Stimulated activated naive CD8-positive, alpha-beta T cell treated with anti-CD3 and anti-CD28 coated beads, Interleukin-15, amount 100 ng/mL, for 72 hours (primary cell): ENCODE results near the gene AKAP7.
A peak's percentile ranks its signal among the peaks of the same experiment; 100 is the strongest.

ENCODE experiments used
- ATAC-seq: fragments of 150-1000 bp; cut with Tn5 transposase; 2 replicates; pipeline ENCODE4 v1.10.0; 2021; ENCODE audit warnings: mild to moderate bottlenecking, moderate library complexity
- DNase-seq, 2 donors: peaks; one replicate each; pipeline ENCODE4 v3.0.0; 2021 to 2022
- H3K27ac Mint-ChIP-seq, 2 donors: one replicate each; pipeline ENCODE4 v1.8.0; 2022; ENCODE audit warnings: mild to moderate bottlenecking in 2 of 2, mixed read lengths in 2 of 2, moderate library complexity in 2 of 2
- H3K27me3 Mint-ChIP-seq: one replicate; pipeline ENCODE4 v1.8.0; 2022; ENCODE audit warnings: mixed read lengths
- H3K4me1 Mint-ChIP-seq: one replicate; pipeline ENCODE4 v1.8.0; 2022; ENCODE audit warnings: mild to moderate bottlenecking, mixed read lengths
- H3K4me3 Mint-ChIP-seq, 2 donors: one replicate each; pipeline ENCODE4 v1.8.0; 2022; ENCODE audit warnings: mild to moderate bottlenecking in 2 of 2, mixed read lengths in 2 of 2, moderate library complexity in 1 of 2
- H3K9me3 Mint-ChIP-seq, 2 donors: one replicate each; pipeline ENCODE4 v1.8.0; 2022; ENCODE audit warnings: mixed read lengths in 2 of 2

AKAP7 gene

DNA sequence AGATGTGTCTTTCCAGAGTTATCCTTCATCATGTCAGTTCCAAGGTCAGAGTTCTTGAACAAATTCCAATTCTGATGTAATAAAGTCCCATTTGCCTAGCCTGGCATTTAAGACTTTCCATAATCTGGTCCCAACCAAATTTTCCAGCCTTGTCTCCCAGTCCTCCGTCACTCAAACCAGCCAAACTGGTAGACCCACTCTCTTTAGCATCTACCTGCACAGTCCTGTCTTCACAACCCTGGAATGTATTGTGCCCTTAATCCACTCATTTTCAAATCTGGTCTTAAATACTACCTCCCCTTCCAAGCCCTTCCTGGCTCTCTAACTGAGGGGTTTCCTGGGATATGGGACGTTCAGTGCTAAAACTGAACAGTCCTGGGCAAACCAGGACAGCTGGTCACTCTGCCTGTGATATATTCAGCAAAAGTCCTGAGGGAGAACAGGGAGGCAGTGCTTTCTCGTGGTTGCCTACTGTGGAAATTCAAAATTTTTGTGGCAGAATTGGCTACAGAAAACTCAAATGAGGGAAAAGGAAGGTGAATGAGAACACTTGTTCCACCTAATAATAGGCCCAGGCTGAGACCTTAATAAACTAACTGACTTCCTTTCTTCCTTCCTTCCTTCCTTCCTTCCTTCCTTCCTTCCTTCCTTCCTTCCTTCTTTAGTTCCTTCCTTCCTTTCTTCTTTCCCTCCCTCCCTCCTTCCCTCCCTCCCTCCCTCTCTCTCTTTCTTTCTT, 10.8 kb upstream of the AKAP7 start:
- no peak overlapping the region for H3K4me3 Mint-ChIP-seq
- H3K27me3 Mint-ChIP-seq: no peaks in the 10 kb centered on the region
- no peaks in the 10 kb centered on the region for H3K9me3 Mint-ChIP-seq
- ATAC-seq: no peak
- peak overlapping the region in 1 of 2 donors; percentile 38 for H3K27ac Mint-ChIP-seq
- no peaks in the 10 kb centered on the region for H3K4me1 Mint-ChIP-seq
- no peak for DNase-seq

DNA sequence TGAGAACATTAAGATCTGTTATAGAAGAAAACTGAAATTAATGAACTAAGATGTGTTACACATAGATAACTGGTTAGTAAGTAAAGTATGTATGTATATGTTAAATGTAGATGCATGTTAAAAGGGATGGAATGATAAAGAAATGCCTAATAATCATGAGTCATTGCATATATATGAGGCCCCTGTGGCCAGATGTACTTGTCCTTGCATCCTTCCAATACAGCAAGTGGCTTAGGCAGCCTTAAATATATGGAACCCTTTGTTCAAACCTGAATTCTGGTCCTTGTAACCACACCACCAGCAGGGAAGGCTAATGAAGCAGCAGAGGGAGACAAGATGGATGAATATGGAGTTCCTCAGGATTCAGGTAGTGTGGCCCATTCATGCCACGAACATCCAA, 9.8 kb upstream of the AKAP7 start:
- no peak overlapping the region for H3K27ac Mint-ChIP-seq
- DNase-seq (no peak), ATAC-seq (no peak)
- H3K27me3 Mint-ChIP-seq: no peaks in the 10 kb centered on the region
- no peaks in the 10 kb centered on the region for H3K9me3 Mint-ChIP-seq
- H3K4me1 Mint-ChIP-seq: no peaks in the 10 kb centered on the region
- no peak overlapping the region for H3K4me3 Mint-ChIP-seq

DNA sequence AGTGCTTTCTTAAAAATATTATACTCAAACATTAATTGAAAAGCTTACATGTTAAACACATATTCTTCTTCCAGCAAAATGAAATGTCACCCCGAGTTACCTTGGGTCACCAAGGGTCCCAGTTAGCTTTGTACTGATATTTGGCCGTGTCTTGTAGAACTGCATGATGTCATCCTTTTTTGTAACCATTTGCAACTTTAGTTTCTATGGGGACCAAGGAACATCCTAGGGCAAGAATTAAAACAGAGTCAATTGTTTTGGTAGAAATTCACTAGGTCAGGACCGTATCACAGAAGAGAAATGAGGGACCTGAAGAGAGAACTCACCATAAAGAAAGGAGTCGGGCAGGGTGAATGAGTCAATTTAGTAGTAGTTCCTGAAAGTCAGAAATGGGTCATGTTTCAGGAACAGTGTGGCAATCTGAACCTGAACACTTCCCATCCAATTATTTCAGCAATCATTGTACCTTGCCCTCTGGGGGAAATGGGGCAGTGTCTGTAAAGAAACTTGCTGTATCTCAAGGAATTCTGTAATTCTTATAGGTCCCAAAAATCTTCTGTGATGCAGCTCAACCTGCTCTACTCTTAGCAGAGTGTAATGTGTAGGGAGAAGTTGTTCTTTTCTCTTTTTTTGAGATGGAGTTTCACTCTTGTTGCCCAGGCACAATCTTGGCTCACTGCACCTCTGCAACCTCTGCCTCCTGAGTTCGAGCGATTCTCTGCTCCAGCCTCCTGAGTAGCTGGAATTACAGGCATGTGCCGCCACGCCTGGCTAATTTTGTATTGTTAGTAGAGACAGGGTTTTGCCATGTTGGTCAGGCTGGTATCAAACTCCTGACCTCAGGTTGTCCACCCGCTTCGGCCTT, 5.3 kb upstream of the AKAP7 start:
- DNase-seq (no peak), ATAC-seq (no peak)
- H3K27ac Mint-ChIP-seq: no peak overlapping the region
- no peak overlapping the region for H3K4me3 Mint-ChIP-seq
- peaks cover 16% of the 10 kb centered on the region for H3K4me1 Mint-ChIP-seq
- H3K27me3 Mint-ChIP-seq: peaks cover 8% of the 10 kb centered on the region
- no peaks in the 10 kb centered on the region for H3K9me3 Mint-ChIP-seq

DNA sequence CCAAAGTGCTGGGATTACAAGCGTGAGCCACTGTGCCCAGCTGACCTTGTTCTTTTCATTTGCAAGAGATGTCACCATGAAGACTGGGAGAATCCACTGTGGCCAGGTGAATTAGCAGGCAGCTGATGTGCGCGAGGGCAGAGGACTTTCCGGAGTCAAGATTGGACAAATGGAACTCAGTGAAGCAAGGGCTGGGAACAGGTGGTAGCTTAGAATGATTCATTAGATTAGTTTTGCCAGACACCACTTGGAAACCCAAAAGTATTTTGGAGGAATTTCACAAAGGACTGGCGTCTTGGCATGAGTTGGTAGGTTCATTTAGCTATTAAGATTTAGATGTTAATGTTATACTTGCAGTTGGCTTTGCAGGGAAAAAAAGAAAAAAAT, 4.7 kb upstream of the AKAP7 start:
- Mint-ChIP-seq H3K9me3 (no peaks in the 10 kb centered on the region), H3K27me3 (peaks cover 8% of the 10 kb centered on the region), H3K4me3 (no peak overlapping the region), H3K4me1 (peaks cover 17% of the 10 kb centered on the region), H3K27ac (no peak overlapping the region)
- DNase-seq (no peak), ATAC-seq (no peak)

DNA sequence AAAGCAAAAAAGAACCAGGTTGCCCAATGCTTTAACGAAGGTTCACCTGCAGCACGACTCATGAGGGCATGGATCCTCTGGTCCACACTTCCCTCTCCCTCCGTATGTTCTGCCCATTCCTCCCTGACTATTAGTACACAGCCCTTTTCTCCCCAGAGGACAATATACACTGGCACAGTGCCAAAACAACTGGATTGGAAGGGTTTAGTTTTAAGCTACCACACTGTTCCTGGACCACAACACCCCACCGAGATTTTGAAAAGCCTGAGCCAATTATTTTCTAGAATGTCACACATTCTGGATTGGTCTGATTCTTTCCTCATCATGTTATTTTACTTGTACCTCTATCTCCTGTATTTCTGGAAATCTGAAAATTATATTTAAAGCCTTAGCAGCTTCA, 2.9 kb upstream of the AKAP7 start:
- ATAC-seq (no peak), DNase-seq (no peak)
- Mint-ChIP-seq H3K4me3 (no peak overlapping the region), H3K9me3 (no peaks in the 10 kb centered on the region), H3K27ac (no peak overlapping the region), H3K4me1 (peaks cover 23% of the 10 kb centered on the region), H3K27me3 (peaks cover 8% of the 10 kb centered on the region)

DNA sequence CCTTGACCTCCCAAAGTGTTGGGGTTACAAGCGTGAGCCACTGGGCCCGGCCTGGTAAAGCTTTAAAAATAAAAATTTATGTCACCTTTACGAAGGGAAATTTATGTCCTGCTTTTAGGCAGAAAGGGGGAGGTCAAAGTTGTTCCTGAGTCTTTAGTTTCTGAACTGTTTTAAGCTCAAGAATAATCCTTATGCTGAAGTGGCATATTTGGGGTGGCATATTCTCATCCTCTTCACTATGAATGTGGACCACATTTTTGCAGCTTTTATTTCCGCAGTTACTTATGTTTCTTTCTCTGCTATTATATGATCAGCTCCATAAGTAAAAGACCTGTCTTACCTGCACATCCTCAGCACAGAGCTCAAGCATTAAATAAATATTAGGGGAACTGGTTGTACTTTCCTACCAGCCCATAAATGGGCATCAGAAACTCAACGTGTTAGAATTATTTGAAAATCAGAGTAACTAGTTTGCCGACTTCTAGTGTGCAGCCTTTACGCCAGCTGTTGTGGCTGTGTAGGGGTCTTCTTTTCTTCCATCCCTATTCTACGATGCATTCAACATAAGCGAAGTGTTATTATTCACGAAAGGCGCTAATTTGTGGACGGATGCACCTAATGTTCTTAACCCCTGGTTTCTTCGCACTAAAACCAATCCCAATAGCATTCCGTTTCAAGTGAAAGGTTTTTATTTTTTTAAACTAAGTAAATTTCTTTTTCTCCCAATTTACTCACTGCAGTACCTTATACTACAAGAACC, 867 bp upstream of the AKAP7 start:
- peaks cover 8% of the 10 kb centered on the region for H3K27me3 Mint-ChIP-seq
- no peak for DNase-seq
- ATAC-seq: no peak
- peaks cover 24% of the 10 kb centered on the region for H3K4me1 Mint-ChIP-seq
- no peaks in the 10 kb centered on the region for H3K9me3 Mint-ChIP-seq
- peak overlapping the region; percentile 81 to 87 for H3K4me3 Mint-ChIP-seq
- peak overlapping the region; percentile 88 to 98 for H3K27ac Mint-ChIP-seq

DNA sequence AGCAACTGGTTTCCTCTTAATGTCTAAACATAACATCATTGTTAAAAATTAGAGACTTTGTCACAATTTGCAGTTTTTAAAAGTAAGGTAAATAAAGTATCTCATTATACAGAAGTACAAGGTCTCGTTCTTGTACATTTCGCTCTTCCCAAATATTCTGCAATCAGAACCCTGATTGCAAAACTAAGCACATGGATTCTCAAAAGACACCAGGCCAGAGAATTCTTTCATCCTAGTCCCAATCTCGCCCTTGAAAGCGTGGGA, 355 bp upstream of the AKAP7 start:
- H3K4me1 Mint-ChIP-seq: peaks cover 29% of the 10 kb centered on the region
- peak overlapping the region; percentile 81 to 87 for H3K4me3 Mint-ChIP-seq
- no peak for ATAC-seq
- H3K27me3 Mint-ChIP-seq: peaks cover 8% of the 10 kb centered on the region
- no peaks in the 10 kb centered on the region for H3K9me3 Mint-ChIP-seq
- DNase-seq: no peak
- H3K27ac Mint-ChIP-seq: peak overlapping the region; percentile 88 to 98

DNA sequence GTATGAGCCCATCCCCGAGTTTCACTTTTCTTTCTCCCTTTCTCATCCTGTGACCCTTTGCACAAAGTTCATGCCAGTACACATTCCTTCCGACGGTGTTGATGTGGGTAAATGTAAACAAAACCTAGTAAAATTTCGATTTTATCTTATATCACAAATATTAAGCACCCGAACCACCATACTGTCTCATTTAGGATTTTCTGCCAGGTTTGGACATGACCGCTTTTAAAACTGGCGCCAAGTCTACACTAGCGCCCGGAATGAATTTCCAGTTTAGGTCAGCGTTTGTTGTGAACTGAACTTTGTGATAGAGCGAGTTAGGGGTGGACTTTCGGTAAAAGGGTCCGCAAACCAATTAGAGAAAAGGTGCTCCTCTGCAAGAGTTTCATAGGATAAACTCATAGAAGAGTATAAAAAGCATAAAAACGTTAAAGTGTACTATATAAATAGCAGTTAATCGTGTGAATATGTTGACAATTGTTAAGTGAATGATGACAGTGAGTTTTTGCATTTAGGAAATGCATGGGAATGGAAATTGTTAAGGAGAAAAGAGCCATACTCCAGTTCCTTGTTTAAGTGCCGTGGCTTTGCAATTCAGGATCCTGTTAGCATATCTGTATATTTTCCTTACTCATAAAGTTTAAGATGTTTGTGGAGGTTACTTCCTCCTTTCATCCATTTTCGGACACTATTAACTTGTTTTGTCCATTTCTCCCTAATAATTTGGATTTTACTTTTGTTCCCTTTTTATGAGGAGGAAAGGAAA, 937 bp downstream of the AKAP7 start:
- ATAC-seq (no peak), DNase-seq (no peak)
- Mint-ChIP-seq H3K9me3 (no peaks in the 10 kb centered on the region), H3K4me3 (peak overlapping the region; percentile 84 to 96), H3K4me1 (peaks cover 31% of the 10 kb centered on the region), H3K27me3 (peaks cover 8% of the 10 kb centered on the region), H3K27ac (peak overlapping the region; percentile 98 to 100)

DNA sequence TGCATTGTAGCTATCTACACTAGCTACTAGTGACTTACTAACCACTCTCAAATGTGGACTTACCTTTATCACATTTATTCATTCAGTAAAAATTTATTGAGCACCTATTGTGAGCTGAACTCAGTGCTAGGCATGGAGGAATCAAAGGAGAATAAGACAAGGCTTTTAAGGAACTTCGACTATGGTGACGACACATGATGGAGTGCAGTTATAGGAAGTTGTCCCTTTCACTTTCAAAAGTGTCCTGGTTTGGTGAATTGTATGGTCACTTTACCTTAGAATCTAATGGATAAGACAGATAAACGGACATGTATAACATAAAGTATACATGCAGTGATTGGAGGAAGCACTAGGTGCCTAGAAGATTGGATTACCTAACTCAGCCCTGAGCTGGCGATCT, 4.3 kb downstream of the AKAP7 start:
- DNase-seq (no peak), ATAC-seq (no peak)
- Mint-ChIP-seq H3K4me3 (no peak overlapping the region), H3K27me3 (no peaks in the 10 kb centered on the region), H3K9me3 (no peaks in the 10 kb centered on the region), H3K4me1 (peaks cover 18% of the 10 kb centered on the region), H3K27ac (no peak overlapping the region)

DNA sequence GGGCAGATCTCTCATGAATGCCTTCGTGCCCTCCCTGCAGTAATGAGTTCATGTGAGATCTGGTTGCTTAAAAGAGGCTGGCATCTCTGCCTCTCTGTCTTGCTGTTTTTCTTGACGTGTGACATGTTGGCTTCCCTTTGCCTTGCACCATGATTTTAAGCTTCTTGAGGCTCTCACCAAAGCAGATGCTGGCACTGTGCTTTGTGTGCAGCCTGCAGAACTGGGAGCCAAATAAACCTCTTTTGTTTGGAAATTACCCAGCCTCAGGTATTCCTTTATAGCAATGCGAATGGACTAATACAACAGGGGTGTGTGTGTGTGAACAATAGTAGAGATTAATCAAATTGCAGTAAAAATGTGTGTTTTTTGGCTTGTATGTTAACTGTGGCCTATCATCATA, 8.1 kb downstream of the AKAP7 start:
- H3K4me3 Mint-ChIP-seq: no peak overlapping the region
- ATAC-seq (no peak), DNase-seq (no peak)
- H3K9me3 Mint-ChIP-seq: no peaks in the 10 kb centered on the region
- H3K27ac Mint-ChIP-seq: no peak overlapping the region
- no peaks in the 10 kb centered on the region for H3K27me3 Mint-ChIP-seq
- H3K4me1 Mint-ChIP-seq: peaks cover 8% of the 10 kb centered on the region

DNA sequence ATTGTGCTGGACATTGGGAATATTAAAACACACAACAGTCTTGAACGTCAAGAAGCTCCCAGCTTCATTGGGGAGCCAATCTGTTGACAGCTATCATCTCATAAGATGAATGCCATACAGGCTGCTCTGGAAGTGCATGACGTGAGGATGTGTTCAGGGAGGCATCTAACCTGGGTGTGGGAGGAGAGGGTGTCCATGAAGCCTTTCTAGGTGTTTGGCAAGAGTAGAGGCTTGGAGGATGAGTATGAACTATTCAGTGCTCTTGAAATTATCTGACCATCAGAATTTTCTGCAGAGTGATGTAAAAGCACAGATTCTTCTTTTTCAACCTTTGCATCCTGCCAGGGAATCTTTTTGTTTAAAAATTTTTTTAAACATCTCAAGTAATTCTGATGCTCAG, 11.6 kb downstream of the AKAP7 start:
- ATAC-seq (no peak), DNase-seq (no peak)
- no peaks in the 10 kb centered on the region for H3K27me3 Mint-ChIP-seq
- H3K9me3 Mint-ChIP-seq: no peaks in the 10 kb centered on the region
- no peaks in the 10 kb centered on the region for H3K4me1 Mint-ChIP-seq
- H3K4me3 Mint-ChIP-seq: no peak overlapping the region
- H3K27ac Mint-ChIP-seq: no peak overlapping the region

DNA sequence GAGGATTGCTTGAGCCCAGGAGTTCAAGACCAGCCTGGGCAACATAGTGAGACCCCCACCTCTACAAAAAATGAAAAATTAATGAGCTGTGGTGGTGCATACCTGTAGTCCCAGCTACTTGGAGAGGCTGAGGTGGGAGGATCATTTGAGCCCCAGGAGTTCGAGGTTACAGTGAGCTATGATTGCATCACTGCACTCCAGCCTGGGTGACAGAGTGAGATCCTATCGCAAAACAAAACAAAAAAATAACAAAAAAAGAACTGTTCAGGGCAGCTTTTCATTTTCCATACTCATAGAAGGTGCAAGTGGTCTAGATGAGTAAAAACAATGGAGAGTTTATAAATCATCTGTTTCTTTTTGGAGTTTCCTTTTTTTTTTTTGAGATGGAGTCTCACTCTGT, 21.1 kb downstream of the AKAP7 start:
- no peak for ATAC-seq
- no peaks in the 10 kb centered on the region for H3K4me1 Mint-ChIP-seq

DNA sequence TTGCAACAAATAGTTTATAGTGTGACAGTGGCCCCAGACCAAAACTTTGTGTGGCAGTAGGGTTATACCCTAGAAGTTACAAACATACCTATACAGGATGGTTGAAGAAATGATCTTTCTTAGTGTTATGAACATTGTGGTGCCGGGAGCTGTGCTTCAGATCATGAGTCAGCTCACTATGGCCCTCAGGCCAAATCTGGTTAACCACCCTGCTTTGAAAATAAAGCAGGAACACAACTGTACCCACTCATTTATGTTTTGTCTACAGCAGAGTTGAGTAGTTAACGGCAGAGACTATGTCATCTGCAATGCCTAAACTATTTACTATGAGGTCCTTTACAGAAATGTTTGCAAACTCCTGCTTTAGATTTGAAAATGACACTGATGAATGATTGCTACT, 24.3 kb downstream of the AKAP7 start:
- Mint-ChIP-seq H3K27me3 (no peaks in the 10 kb centered on the region), H3K9me3 (no peaks in the 10 kb centered on the region), H3K4me1 (no peaks in the 10 kb centered on the region), H3K4me3 (no peak overlapping the region), H3K27ac (no peak overlapping the region)
- ATAC-seq: no peak
- DNase-seq: no peak

More for the DNA sequence above, 21.1 kb downstream of the AKAP7 start:
- no peak overlapping the region for H3K27ac Mint-ChIP-seq
- DNase-seq: no peak
- H3K9me3 Mint-ChIP-seq: no peaks in the 10 kb centered on the region
- no peak overlapping the region for H3K4me3 Mint-ChIP-seq
- no peaks in the 10 kb centered on the region for H3K27me3 Mint-ChIP-seq

DNA sequence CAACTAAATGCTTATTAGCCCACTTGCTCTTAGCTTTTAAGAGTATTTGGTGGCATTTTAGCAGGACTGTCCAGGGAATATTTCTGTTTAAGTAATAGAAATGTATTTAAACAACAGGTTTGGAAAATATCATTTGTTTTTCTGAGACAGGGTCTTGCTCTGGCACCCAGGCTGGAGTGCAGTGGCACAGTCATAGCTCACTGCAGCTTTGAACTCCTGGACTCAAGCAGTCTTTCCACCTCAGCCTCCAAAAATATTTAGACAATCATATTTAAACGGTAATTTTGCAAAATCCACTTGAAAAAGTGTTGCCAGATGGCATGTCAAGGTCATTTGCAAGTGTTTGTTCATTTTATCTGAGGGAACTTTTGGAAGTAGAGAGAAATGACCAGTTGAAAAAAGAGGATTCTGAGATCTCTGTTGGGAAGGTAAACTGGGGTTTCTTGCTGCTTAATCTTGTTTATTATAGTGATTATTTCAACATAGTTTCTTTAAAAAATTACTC, 25.0 kb downstream of the AKAP7 start:
- ATAC-seq (no peak), DNase-seq (no peak)
- H3K27ac Mint-ChIP-seq: no peak overlapping the region
- no peaks in the 10 kb centered on the region for H3K9me3 Mint-ChIP-seq
- H3K4me1 Mint-ChIP-seq: no peaks in the 10 kb centered on the region
- H3K4me3 Mint-ChIP-seq: no peak overlapping the region
- no peaks in the 10 kb centered on the region for H3K27me3 Mint-ChIP-seq

DNA sequence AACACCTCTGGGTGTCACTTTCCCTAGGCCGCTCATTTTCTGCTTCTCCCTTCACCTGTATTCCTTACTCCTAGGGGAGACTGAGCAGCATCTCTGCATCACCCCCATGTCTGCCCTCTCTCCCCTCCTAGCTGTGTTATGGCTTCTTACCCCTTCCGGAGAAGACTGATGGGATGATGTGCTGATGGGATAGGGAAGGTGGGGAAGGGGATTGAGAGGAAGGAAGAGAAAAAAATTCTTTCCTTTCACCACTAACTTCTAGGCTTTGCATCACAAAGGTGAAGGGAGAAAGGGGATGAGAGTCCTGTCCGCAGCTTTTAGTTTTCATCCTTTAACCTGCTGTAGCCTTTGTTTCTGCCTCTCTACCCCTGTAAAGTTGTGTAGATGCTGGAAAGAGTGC, 26.7 kb downstream of the AKAP7 start:
- no peak overlapping the region for H3K4me3 Mint-ChIP-seq
- H3K9me3 Mint-ChIP-seq: no peaks in the 10 kb centered on the region
- H3K27me3 Mint-ChIP-seq: no peaks in the 10 kb centered on the region
- DNase-seq: no peak
- H3K4me1 Mint-ChIP-seq: no peaks in the 10 kb centered on the region
- H3K27ac Mint-ChIP-seq: no peak overlapping the region
- ATAC-seq: no peak
